ENCODE data around the gene RAB40C. TPM values are rescaled to one million over a fixed set of nuclear protein-coding genes. Genes with fewer than 3 reads are reported as not detected.

RAB40C gene
- total and polyA plus RNA-seq, 8 donors, result 17.6 to 101 (median 25.6) TPM

DNA sequence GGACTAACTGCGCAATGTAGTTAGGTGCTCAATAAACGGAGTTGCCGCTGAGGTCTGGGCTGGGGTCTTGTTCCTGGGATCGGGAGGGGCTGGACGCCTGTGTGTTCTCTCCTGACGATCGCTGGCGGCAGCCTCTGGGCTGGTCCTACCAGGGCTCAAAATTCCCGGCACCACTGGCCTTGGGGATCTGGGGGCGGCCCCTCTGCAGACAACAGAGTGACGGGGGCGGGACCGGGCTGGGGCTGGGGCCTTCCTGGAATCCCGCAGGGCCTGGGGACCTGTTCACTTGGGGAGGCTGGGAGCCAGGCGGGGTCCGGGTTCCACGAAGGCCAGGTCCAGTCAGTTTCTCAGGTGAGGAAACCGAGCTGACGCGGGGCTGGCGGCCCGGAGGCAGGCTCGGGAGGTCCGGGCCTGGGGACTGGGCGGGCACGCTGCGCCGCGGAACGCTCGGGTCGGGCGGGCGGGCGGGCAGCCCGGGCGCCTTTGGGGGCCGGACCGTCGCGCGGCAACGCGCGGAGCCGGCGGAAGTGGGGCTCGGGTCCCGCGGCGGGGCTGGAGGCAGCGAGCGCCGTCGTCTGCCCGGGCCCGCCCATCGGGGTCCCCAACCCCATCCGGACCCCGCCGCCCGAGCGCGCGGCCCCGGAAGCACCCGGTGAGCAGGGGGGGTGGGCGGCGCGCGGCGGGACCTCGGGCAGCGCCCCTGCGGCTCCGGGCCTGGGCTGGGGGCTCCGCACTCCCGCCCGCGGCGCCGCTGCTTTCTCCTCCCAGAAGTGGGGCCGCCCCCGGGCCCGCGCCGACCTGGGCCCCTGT, 20.2 kb upstream of the RAB40C start, which contains the start of gene PIGQ:
PIGQ (plus strand) TSS at position 524 of the 810 bp plus-strand sequence. CDS start 4,107 bp downstream, outside the sequence.
- Histone ChIP-seq H3K9me3 (no peaks in the 10 kb centered on the region), H3K27me3 (peaks cover 0 to 1% (median 0%) of the 10 kb centered on the region in 3 donors), H3K36me3 (peaks cover 4 to 20% (median 14%) of the 10 kb centered on the region in 4 donors), H3K27ac (peak within 1 kb of the TSS; percentile 66 to 84 (median 82)), H3K4me3 (peak within 1 kb of the TSS; percentile 91 to 99 (median 94)), H3K4me1 (peaks cover 44 to 79% (median 57%) of the 10 kb centered on the region in 4 donors)
- TF ChIP-seq POLR2AphosphoS5 (IDR thresholded peaks at IDR 0.05), result no peak
- TF ChIP-seq, protein P1, sequence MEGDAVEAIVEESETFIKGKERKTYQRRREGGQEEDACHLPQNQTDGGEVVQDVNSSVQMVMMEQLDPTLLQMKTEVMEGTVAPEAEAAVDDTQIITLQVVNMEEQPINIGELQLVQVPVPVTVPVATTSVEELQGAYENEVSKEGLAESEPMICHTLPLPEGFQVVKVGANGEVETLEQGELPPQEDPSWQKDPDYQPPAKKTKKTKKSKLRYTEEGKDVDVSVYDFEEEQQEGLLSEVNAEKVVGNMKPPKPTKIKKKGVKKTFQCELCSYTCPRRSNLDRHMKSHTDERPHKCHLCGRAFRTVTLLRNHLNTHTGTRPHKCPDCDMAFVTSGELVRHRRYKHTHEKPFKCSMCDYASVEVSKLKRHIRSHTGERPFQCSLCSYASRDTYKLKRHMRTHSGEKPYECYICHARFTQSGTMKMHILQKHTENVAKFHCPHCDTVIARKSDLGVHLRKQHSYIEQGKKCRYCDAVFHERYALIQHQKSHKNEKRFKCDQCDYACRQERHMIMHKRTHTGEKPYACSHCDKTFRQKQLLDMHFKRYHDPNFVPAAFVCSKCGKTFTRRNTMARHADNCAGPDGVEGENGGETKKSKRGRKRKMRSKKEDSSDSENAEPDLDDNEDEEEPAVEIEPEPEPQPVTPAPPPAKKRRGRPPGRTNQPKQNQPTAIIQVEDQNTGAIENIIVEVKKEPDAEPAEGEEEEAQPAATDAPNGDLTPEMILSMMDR (IDR thresholded peaks at IDR 0.05), result no peak
- no peak for TF ChIP-seq EP300 (IDR thresholded peaks at IDR 0.05)
- no peak for TF ChIP-seq POLR2A (IDR thresholded peaks at IDR 0.05)
- 2 to 4% (median 3%) methylated on average over 14 to 87 of the region's 87 CpGs for WGBS, 5 donors
- intact Hi-C loops (cut with DNase I; ENCODE audit: low total_unique reads), result loop anchor here (10.0 kb wide), 1 partner anchor 85 kb away; no protein-coding TSS in a partner anchor
- peak; percentile 64 to 85 for DNase-seq

DNA sequence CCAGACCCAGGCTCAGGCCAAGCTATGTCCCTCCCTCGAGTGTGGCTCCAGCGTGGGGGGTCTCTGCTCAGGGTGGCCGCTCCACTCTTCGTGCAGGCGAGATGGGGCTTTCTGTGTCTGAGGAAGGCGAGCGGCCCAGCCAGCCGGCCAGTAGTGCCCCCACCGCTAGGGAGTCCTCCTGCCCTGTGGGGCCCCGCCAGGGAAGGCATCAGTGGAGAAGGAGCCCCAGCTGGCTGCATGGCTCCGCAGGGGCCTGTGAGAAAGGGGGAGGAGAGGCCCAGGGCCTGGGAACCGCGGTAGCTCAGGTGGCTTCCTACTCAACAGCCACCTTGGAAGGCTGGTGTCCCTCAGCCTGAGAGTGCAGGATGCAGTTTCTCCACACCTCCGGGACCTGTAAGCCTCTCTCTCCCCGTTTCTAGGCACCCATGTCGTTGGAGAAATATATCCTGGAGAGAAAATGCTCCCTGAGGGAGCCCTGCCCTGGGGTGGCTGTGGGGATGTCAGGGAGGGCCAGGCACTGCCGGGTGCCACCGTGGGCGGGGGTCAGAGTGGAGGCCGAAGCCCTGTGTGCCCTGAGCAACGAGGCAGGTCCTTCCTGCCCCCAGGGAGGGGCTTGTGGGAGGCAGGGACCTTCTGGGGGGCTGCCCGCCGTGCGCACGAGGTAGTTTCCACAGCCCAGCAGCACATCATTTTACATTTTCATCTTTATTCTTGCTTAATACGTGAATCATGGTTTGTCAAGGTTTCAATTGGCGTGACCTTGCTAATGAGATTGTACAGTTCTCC, 16.8 kb upstream of the RAB40C start:
- Histone ChIP-seq H3K36me3 (peaks cover 11 to 43% (median 31%) of the 10 kb centered on the region in 4 donors), H3K4me1 (peaks cover 17 to 57% (median 41%) of the 10 kb centered on the region in 4 donors), H3K27ac (no peak overlapping the region), H3K9me3 (no peaks in the 10 kb centered on the region), H3K27me3 (no peaks in the 10 kb centered on the region), H3K4me3 (no peak overlapping the region)
- no peak for DNase-seq
- intact Hi-C loops (cut with DNase I; ENCODE audit: low total_unique reads), result loop anchor here (10.0 kb wide), 1 partner anchor 82 kb away; no protein-coding TSS in a partner anchor
- WGBS, 5 donors, result 78 to 88% (median 83%) methylated on average over 19 to 27 of the region's 27 CpGs
- TF ChIP-seq POLR2A (IDR thresholded peaks at IDR 0.05), result no peak
- TF ChIP-seq EP300 (IDR thresholded peaks at IDR 0.05), result no peak
- TF ChIP-seq POLR2AphosphoS5 (IDR thresholded peaks at IDR 0.05), result no peak
- TF ChIP-seq, protein P1 (IDR thresholded peaks at IDR 0.05), result no peak

DNA sequence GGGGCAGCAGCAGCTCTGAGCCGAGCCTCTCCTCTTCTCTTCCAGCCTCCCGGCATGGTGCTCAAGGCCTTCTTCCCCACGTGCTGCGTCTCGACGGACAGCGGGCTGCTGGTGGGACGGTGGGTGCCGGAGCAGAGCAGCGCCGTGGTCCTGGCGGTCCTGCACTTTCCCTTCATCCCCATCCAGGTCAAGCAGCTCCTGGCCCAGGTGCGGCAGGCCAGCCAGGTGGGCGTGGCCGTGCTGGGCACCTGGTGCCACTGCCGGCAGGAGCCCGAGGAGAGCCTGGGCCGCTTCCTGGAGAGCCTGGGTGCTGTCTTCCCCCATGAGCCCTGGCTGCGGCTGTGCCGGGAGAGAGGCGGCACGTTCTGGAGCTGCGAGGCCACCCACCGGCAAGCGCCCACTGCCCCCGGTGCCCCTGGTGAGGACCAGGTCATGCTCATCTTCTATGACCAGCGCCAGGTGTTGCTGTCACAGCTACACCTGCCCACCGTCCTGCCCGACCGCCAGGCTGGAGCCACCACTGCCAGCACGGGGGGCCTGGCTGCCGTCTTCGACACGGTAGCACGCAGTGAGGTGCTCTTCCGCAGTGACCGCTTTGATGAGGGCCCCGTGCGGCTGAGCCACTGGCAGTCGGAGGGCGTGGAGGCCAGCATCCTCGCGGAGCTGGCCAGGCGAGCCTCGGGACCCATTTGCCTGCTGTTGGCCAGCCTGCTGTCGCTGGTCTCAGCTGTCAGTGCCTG, 15.7 kb upstream of the RAB40C start:
- TF ChIP-seq POLR2A (IDR thresholded peaks at IDR 0.05) (no peak), EP300 (IDR thresholded peaks at IDR 0.05) (no peak), POLR2AphosphoS5 (IDR thresholded peaks at IDR 0.05) (no peak)
- TF ChIP-seq, protein P1 (IDR thresholded peaks at IDR 0.05), result no peak
- WGBS, 5 donors, result 82 to 92% (median 88%) methylated on average over 29 to 46 of the region's 46 CpGs
- no peak overlapping the region for H3K4me3 ChIP-seq
- H3K27ac ChIP-seq, result no peak overlapping the region
- H3K27me3 ChIP-seq, result no peaks in the 10 kb centered on the region
- intact Hi-C loops (cut with DNase I; ENCODE audit: low total_unique reads), result loop anchor here (10.0 kb wide), 1 partner anchor 81 kb away; no protein-coding TSS in a partner anchor
- peak in 1 of 2 donors; percentile 58 for DNase-seq
- peaks cover 7 to 53% (median 40%) of the 10 kb centered on the region in 4 donors for H3K4me1 ChIP-seq
- H3K36me3 ChIP-seq, result peaks cover 11 to 43% (median 31%) of the 10 kb centered on the region in 4 donors
- no peaks in the 10 kb centered on the region for H3K9me3 ChIP-seq
